GM19467 (cell line): Measurements from ENCODE around the gene FOLH1.
"Not testable (repeated sequence)": the region's sequence is repeated elsewhere in the genome, so short reads cannot be mapped to it uniquely, and the experiment has no call there.

Experiments
- ATAC-seq: cut with Tn5 transposase; IDR thresholded peaks from one replicate; pipeline ENCODE4 v1.9.1; 2021; ENCODE audit warnings: mild to moderate bottlenecking, moderate library complexity; ENCODE audit not compliant: unreplicated experiment

FOLH1 gene

GRCh38 chr11:49184756-49185155 is 23.6 kb downstream of the FOLH1 start:
- not testable (repeated sequence) for ATAC-seq

- ATAC-seq, result not testable (repeated sequence)
These were observed 30.5 kb downstream of the FOLH1 start for GRCh38 chr11:49177936-49178335.

- ATAC-seq, result not testable (repeated sequence)
These were observed 33.0 kb downstream of the FOLH1 start for GRCh38 chr11:49175378-49175777.

- ATAC-seq, result not testable (repeated sequence)
These were observed 33.6 kb downstream of the FOLH1 start for GRCh38 chr11:49174691-49175366.

GRCh38 chr11:49171613-49172012 is 36.8 kb downstream of the FOLH1 start:
- ATAC-seq, result not testable (repeated sequence)

GRCh38 chr11:49169579-49169978 is 38.8 kb downstream of the FOLH1 start:
- ATAC-seq, result not testable (repeated sequence)

GRCh38 chr11:49168992-49169391 is 39.4 kb downstream of the FOLH1 start:
- ATAC-seq, result not testable (repeated sequence)

GRCh38 chr11:49151211-49151610 is 57.2 kb downstream of the FOLH1 start:
- no peak for ATAC-seq

- not testable (repeated sequence) for ATAC-seq
These were observed 106.0 kb downstream of the FOLH1 start for GRCh38 chr11:49102356-49102755.
